H9 (cell line): Measurements from ENCODE around the gene TSC22D4. TPM values are rescaled to one million over a fixed set of nuclear protein-coding genes. Genes with fewer than 3 reads are reported as not detected.

Experiments used
- DNase-seq: peaks from one replicate; pipeline ENCODE4 v3.0.0-alpha.2; 2017
- H2AFZ ChIP-seq: one replicate; pipeline ENCODE4 v1.6.1; 2013; ENCODE audit warnings: mild to moderate bottlenecking, low read length, control low read depth, moderate library complexity
- H2AK5ac ChIP-seq: 2 replicates; pipeline ENCODE4 v1.6.1; 2013; ENCODE audit warnings: low read length, control low read depth, mixed read lengths; ENCODE audit not compliant: insufficient read length
- H2BK120ac ChIP-seq: one replicate; pipeline ENCODE4 v1.6.1; 2013; ENCODE audit warnings: low read depth, mild to moderate bottlenecking, low read length, control low read depth, inconsistent platforms; ENCODE audit not compliant: poor library complexity, severe bottlenecking
- H2BK12ac ChIP-seq: 2 replicates; pipeline ENCODE4 v1.6.1; 2013; ENCODE audit warnings: low read length, control low read depth, mixed read lengths, low read depth; ENCODE audit not compliant: insufficient read length
- H2BK15ac ChIP-seq: 2 replicates; pipeline ENCODE4 v1.6.1; 2013; ENCODE audit warnings: low read depth, low read length, control low read depth
- H2BK20ac ChIP-seq: one replicate; pipeline ENCODE4 v1.6.1; 2013; ENCODE audit warnings: low read depth, mild to moderate bottlenecking, low read length, control low read depth, inconsistent platforms; ENCODE audit not compliant: poor library complexity, severe bottlenecking
- H2BK5ac ChIP-seq: 2 replicates; pipeline ENCODE4 v1.6.1; 2013; ENCODE audit warnings: low read length, control low read depth, mixed read lengths; ENCODE audit not compliant: insufficient read length
- H3K14ac ChIP-seq: 2 replicates; pipeline ENCODE4 v1.6.1; 2013; ENCODE audit warnings: low read length, control low read depth; ENCODE audit not compliant: insufficient read depth
- H3K18ac ChIP-seq: 2 replicates; pipeline ENCODE4 v1.6.1; 2013; ENCODE audit warnings: low read depth, mild to moderate bottlenecking, mixed read lengths, low read length, control low read depth; ENCODE audit not compliant: insufficient read length
- H3K23ac ChIP-seq: 2 replicates; pipeline ENCODE4 v1.6.1; 2013; ENCODE audit warnings: low read length, control low read depth, mixed read lengths, low read depth; ENCODE audit not compliant: insufficient read length
- H3K23me2 ChIP-seq: 2 replicates; pipeline ENCODE4 v1.6.1; 2013; ENCODE audit warnings: low read depth, mild to moderate bottlenecking, mixed read lengths, low read length, control low read depth; ENCODE audit not compliant: insufficient read length, poor library complexity, severe bottlenecking
- H3K27ac ChIP-seq: 2 replicates; pipeline ENCODE4 v1.5.1; 2013; ENCODE audit warnings: low read length, control low read depth, mixed read lengths, low read depth; ENCODE audit not compliant: insufficient read length
- H3K27me3 ChIP-seq: 2 replicates; pipeline ENCODE4 v1.6.1; 2013; ENCODE audit warnings: low read length, control low read depth, inconsistent platforms; ENCODE audit not compliant: insufficient read depth
- H3K4ac ChIP-seq: 2 replicates; pipeline ENCODE4 v1.6.1; 2013; ENCODE audit warnings: low read depth, mild to moderate bottlenecking, control low read depth, inconsistent platforms, low read length, moderate library complexity
- H3K4me1 ChIP-seq: 2 replicates; pipeline ENCODE4 v1.6.1; 2013; ENCODE audit warnings: low read length, control low read depth, inconsistent platforms; ENCODE audit not compliant: insufficient read depth
- H3K4me2 ChIP-seq: 2 replicates; pipeline ENCODE4 v1.6.1; 2013; ENCODE audit warnings: low read length, control low read depth, mixed read lengths; ENCODE audit not compliant: insufficient read length, insufficient read depth
- H3K56ac ChIP-seq: 2 replicates; pipeline ENCODE4 v1.6.1; 2013; ENCODE audit warnings: low read depth, mild to moderate bottlenecking, mixed read lengths, low read length, control low read depth; ENCODE audit not compliant: insufficient read length
- H3K79me1 ChIP-seq: 2 replicates; pipeline ENCODE4 v1.6.1; 2013; ENCODE audit warnings: low read depth, mild to moderate bottlenecking, moderate library complexity, low read length, control low read depth, inconsistent platforms; ENCODE audit not compliant: insufficient read depth, poor library complexity, severe bottlenecking
- H3K79me2 ChIP-seq: 2 replicates; pipeline ENCODE4 v1.6.1; 2013; ENCODE audit warnings: low read length, control low read depth, inconsistent platforms; ENCODE audit not compliant: insufficient read depth
- H3K9ac ChIP-seq: 2 replicates; pipeline ENCODE4 v1.6.1; 2013; ENCODE audit warnings: low read length, control low read depth, mixed read lengths; ENCODE audit not compliant: insufficient read length; ENCODE audit errors: extremely low read depth
- H3K9me3 ChIP-seq: one replicate; pipeline ENCODE4 v1.6.1; 2013; ENCODE audit warnings: low read depth, low read length, inconsistent platforms; ENCODE audit not compliant: control insufficient read depth
- H3T11ph ChIP-seq: one replicate; pipeline ENCODE4 v1.6.1; 2013; ENCODE audit warnings: mild to moderate bottlenecking, low read length, control low read depth, inconsistent platforms
- H4K20me1 ChIP-seq: one replicate; pipeline ENCODE4 v1.6.1; 2013; ENCODE audit not compliant: control insufficient read depth, insufficient read length, insufficient read depth
- H4K5ac ChIP-seq: 2 replicates; pipeline ENCODE4 v1.6.1; 2013; ENCODE audit warnings: low read depth, mild to moderate bottlenecking, mixed read lengths, low read length, control low read depth; ENCODE audit not compliant: insufficient read length
- H4K8ac ChIP-seq: replicated peaks from 2 replicates; pipeline ENCODE4 v1.6.1; 2013; ENCODE audit warnings: low read length, control low read depth, mixed read lengths, low read depth; ENCODE audit not compliant: insufficient read length
- H4K91ac ChIP-seq: 2 replicates; pipeline ENCODE4 v1.6.1; 2013; ENCODE audit warnings: low read depth, mild to moderate bottlenecking, moderate library complexity, mixed read lengths, low read length, control low read depth; ENCODE audit not compliant: insufficient read length
- H3K27ac Mint-ChIP-seq, 3 experiments: 2 replicates in 2 of 3; 3 replicates in 1 of 3; pipeline ENCODE4 v1.8.0; 2020 to 2021; ENCODE audit warnings: mixed read lengths in 3 of 3, mild to moderate bottlenecking in 1 of 3, moderate library complexity in 1 of 3
- H3K27me3 Mint-ChIP-seq: 2 replicates; pipeline ENCODE4 v1.8.0; 2021; ENCODE audit warnings: low read depth, mild to moderate bottlenecking, moderate library complexity, mixed read lengths
- H3K36me3 Mint-ChIP-seq, 3 experiments: 2 replicates in 2 of 3; 3 replicates in 1 of 3; pipeline ENCODE4 v1.8.0; 2020 to 2021; ENCODE audit warnings: low read depth in 3 of 3, mixed read lengths in 3 of 3; ENCODE audit not compliant: insufficient read depth in 1 of 3
- H3K4me1 Mint-ChIP-seq, 2 experiments: 2 replicates each; pipeline ENCODE4 v1.8.0; 2020; ENCODE audit warnings: mixed read lengths in 2 of 2
- H3K4me3 Mint-ChIP-seq, 2 experiments: 2 replicates in 1 of 2; 3 replicates in 1 of 2; pipeline ENCODE4 v1.8.0; 2020 to 2021; ENCODE audit warnings: mild to moderate bottlenecking in 2 of 2, mixed read lengths in 2 of 2, moderate library complexity in 1 of 2
- H3K9me3 Mint-ChIP-seq, 2 experiments: 2 replicates in 1 of 2; 3 replicates in 1 of 2; pipeline ENCODE4 v1.8.0; 2020; ENCODE audit warnings: mild to moderate bottlenecking in 2 of 2, mixed read lengths in 2 of 2, moderate library complexity in 1 of 2
- WGBS: extraction: QIAGEN DNeasy Blood & Tissue Kit; methylation state at CpG from one replicate; pipeline ENCODE4 v1.1.7; 2013; ENCODE audit warnings: missing lambda C conversion rate, low lambda C conversion rate, mixed read lengths; ENCODE audit not compliant: insufficient read length; ENCODE audit errors: extremely low coverage; 5-methylcytosine and 5-hydroxymethylcytosine counted together
- total RNA-seq: library from RNA; stranded (reverse); gene quantifications from 2 replicates; pipeline ENCODE4 v1.2.1, GENCODE V29; 2021
- TF ChIP-seq, protein P1 (sequence below): fragments of 200-600 bp; sonication (generic); conservative IDR thresholded peaks from 3 replicates; pipeline ENCODE4 v1.8.0; 2021; ENCODE audit warnings: antibody characterized with exemption, mild to moderate bottlenecking

The TSC22D4 gene
- total RNA-seq, 1 experiment from 2014 or later: 17.5 TPM

DNA sequence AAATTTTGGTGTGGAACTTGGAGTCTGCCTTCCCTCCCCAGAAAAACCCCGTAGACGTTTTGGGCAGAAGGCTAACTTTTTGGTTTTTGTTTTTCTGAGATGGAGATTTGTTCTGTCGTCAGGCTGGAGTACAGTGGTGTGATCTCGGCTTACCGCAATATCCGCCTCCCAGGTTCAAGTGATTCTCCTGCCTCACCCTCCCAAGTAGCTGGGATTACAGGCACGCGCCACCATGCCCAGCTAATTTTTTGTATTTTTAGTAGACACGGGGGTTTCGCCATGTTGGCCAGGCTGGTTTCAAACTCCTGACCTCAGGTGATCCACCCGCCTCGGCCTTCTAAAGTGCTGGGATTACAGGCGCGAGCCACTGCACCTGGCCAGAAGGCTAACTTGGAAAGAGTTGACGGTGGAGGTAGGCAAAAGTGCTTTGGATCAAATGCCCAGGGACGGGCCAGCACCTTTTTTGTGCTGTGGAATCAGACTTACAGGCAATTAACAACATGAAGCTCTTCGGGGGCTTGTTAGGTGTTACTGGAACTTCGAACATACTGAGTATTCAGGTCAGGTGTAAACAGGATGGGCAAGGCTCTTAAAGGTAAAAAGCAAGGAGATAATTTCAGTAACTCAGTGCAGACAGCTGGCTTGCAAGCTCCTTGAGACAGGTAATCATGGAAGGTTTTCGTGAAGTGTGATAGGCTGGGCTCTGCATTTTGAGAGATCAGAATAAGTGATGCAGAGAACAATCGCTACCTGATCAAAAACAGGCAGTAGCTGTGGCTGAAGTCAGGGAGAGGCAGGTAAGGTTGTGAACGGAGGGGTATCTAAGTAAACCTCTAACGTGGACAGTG lies 44.5 kb downstream of the TSC22D4 start:
- no peak overlapping the region for H2AFZ ChIP-seq
- no peak overlapping the region for H3K14ac ChIP-seq
- H3K9me3 ChIP-seq: no peaks in the 10 kb centered on the region
- H2AK5ac ChIP-seq: no peak overlapping the region
- peak overlapping the region; percentile 63 for H3K9ac ChIP-seq
- no peak overlapping the region for H3K23ac ChIP-seq
- Mint-ChIP-seq H3K27ac (peak overlapping the region; percentile 78 to 97 (median 95)), H3K36me3 (peaks cover 37 to 62% (median 39%) of the 10 kb centered on the region in 3 experiments), H3K27me3 (peaks cover 5% of the 10 kb centered on the region), H3K4me1 (peaks cover 45 to 46% of the 10 kb centered on the region in 2 experiments), H3K9me3 (peaks cover 0 to 1% of the 10 kb centered on the region in 2 experiments; a peak in 1 of 5 replicates), H3K4me3 (peak overlapping the region; percentile 87 to 96)
- peaks cover 3% of the 10 kb centered on the region for H3K79me1 ChIP-seq
- H4K20me1 ChIP-seq: no peaks in the 10 kb centered on the region
- H4K5ac ChIP-seq: no peak overlapping the region
- H3K56ac ChIP-seq: no peak overlapping the region
- no peaks in the 10 kb centered on the region for H3K27me3 ChIP-seq
- no peak overlapping the region for H4K91ac ChIP-seq
- no peak for DNase-seq
- H3K4me1 ChIP-seq: no peaks in the 10 kb centered on the region
- TF ChIP-seq, protein P1, sequence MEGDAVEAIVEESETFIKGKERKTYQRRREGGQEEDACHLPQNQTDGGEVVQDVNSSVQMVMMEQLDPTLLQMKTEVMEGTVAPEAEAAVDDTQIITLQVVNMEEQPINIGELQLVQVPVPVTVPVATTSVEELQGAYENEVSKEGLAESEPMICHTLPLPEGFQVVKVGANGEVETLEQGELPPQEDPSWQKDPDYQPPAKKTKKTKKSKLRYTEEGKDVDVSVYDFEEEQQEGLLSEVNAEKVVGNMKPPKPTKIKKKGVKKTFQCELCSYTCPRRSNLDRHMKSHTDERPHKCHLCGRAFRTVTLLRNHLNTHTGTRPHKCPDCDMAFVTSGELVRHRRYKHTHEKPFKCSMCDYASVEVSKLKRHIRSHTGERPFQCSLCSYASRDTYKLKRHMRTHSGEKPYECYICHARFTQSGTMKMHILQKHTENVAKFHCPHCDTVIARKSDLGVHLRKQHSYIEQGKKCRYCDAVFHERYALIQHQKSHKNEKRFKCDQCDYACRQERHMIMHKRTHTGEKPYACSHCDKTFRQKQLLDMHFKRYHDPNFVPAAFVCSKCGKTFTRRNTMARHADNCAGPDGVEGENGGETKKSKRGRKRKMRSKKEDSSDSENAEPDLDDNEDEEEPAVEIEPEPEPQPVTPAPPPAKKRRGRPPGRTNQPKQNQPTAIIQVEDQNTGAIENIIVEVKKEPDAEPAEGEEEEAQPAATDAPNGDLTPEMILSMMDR: no peak
- H2BK15ac ChIP-seq: no peak overlapping the region
- no peak overlapping the region for H2BK12ac ChIP-seq
- no peak overlapping the region for H3K4ac ChIP-seq
- H3K18ac ChIP-seq: no peak overlapping the region
- no peak overlapping the region for H4K8ac ChIP-seq
- H2BK120ac ChIP-seq: no peak overlapping the region
- WGBS: no CpG with 5 or more reads among the region's 22 CpGs
- no peak overlapping the region for H2BK20ac ChIP-seq
- no peaks in the 10 kb centered on the region; the same call in 1 of the 2 replicates for H3K79me2 ChIP-seq
- H3K23me2 ChIP-seq: peaks cover 11% of the 10 kb centered on the region
- no peak overlapping the region for H2BK5ac ChIP-seq
- peak overlapping the region; percentile 91 for H3K4me2 ChIP-seq
- H3K27ac ChIP-seq: no peak overlapping the region
- no peak overlapping the region for H3T11ph ChIP-seq
